BE2C (cell line): ENCODE results near the gene CNGB1.

Experiments
- DNase-seq: peaks from one replicate; pipeline ENCODE4 v3.0.0-alpha.2; 2020
- H3K27me3 ChIP-seq: fragments of 250-450 bp; sonication (Bioruptor Pico); 2 replicates; pipeline ENCODE4 v1.5.1; 2020; ENCODE audit warnings: mild to moderate bottlenecking
- H3K36me3 ChIP-seq: fragments of 250-450 bp; sonication (Bioruptor Pico); 2 replicates; pipeline ENCODE4 v1.5.1; 2020; ENCODE audit warnings: mild to moderate bottlenecking
- H3K4me1 ChIP-seq: fragments of 250-450 bp; sonication (Bioruptor Pico); 2 replicates; pipeline ENCODE4 v1.5.1; 2020
- H3K4me3 ChIP-seq: 2 replicates; pipeline ENCODE4 v1.5.1; 2011; ENCODE audit warnings: low read depth, low read length
- H3K9me3 ChIP-seq: fragments of 250-450 bp; sonication (Bioruptor Pico); 2 replicates; pipeline ENCODE4 v1.5.1; 2020
- TF ChIP-seq, protein P1 (sequence below): IDR thresholded peaks from 2 replicates; pipeline ENCODE4 v1.5.1; 2012; ENCODE audit warnings: mild to moderate bottlenecking, low read depth, low read length

Gene CNGB1

DNA sequence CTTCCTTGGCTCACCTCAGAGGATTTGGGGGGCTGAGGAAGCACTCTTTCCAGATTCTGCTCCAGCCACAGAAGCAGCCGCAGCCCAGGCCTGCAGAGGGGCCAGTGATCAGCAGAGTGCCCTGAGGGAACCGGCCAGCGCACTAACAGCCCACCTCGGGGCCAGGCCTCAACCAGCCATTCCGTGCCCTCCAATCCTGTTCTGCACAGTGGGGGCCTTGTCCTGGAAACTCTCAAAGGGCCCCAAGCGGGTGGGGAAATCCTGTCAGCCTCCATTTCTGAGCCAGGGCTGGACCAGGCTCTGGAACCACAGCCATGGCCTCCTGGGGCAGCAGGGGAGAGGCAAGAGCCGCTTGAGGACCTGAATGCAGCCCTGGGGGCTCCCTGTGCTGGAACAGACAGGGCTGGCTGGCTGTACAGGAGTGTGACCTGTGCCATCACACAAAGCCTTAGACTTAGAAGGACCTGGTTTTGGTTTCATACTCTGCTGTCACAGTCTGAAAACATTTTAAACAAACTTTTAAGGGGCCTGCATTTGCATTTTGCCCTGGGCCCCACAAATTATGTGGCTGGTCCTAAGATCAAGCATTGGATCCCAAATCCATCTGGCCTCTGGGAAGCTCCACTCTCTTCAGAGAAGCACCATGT lies 10.0 kb downstream of the CNGB1 start:
- H3K4me1 ChIP-seq, result no peaks in the 10 kb centered on the region
- TF ChIP-seq, protein P1, sequence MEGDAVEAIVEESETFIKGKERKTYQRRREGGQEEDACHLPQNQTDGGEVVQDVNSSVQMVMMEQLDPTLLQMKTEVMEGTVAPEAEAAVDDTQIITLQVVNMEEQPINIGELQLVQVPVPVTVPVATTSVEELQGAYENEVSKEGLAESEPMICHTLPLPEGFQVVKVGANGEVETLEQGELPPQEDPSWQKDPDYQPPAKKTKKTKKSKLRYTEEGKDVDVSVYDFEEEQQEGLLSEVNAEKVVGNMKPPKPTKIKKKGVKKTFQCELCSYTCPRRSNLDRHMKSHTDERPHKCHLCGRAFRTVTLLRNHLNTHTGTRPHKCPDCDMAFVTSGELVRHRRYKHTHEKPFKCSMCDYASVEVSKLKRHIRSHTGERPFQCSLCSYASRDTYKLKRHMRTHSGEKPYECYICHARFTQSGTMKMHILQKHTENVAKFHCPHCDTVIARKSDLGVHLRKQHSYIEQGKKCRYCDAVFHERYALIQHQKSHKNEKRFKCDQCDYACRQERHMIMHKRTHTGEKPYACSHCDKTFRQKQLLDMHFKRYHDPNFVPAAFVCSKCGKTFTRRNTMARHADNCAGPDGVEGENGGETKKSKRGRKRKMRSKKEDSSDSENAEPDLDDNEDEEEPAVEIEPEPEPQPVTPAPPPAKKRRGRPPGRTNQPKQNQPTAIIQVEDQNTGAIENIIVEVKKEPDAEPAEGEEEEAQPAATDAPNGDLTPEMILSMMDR, result no peak
- no peak overlapping the region for H3K4me3 ChIP-seq
- DNase-seq, result no peak
- no peaks in the 10 kb centered on the region for H3K36me3 ChIP-seq
- H3K9me3 ChIP-seq, result no peaks in the 10 kb centered on the region
- no peaks in the 10 kb centered on the region for H3K27me3 ChIP-seq

DNA sequence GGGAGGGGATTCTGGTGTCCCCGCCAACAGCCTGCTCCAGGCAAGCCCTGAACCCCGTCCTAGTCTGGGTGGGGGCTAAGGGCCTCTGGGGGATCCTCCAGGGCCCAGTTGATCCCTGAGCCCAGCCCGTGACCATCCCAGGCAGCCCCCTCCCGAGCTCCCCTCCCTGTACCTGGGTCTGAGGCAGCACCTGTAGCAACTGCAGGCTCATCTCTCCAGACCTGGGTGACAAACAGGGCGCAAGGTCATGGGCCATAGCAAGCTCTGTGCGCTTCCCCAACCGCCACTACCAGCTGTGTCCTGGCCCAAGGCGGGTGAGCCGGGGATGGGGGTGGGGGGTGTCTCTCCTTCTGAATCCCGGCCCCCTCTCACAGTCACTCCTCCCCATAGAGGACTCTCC lies 10.6 kb downstream of the CNGB1 start:
- TF ChIP-seq, protein P1, result no peak
- H3K36me3 ChIP-seq, result no peaks in the 10 kb centered on the region
- no peak for DNase-seq
- no peaks in the 10 kb centered on the region for H3K4me1 ChIP-seq
- no peak overlapping the region for H3K4me3 ChIP-seq
- no peaks in the 10 kb centered on the region for H3K9me3 ChIP-seq
- H3K27me3 ChIP-seq, result no peaks in the 10 kb centered on the region

DNA sequence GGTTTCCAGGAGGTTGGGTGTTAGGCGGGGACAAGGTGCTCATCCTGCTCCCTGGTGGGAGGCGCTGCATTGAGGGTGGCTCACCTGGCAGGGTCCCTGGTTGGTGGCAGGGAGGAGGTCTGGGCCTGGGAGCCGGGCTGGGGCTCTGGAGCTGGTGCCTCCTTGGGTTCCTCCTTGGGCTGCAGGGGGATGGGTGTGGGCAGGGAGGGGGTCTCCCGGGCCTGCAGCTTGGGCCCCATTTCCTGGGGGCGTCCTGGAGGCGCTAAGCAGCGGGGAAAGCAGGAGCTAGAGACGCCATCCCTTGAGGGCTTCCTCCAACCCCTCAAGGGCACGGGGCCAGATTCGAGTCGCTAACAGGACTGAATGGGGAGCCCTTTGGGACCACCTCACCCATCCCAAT lies 11.1 kb downstream of the CNGB1 start:
- H3K36me3 ChIP-seq, result no peaks in the 10 kb centered on the region
- TF ChIP-seq, protein P1, result no peak
- no peaks in the 10 kb centered on the region for H3K4me1 ChIP-seq
- H3K9me3 ChIP-seq, result no peaks in the 10 kb centered on the region
- no peaks in the 10 kb centered on the region for H3K27me3 ChIP-seq
- DNase-seq, result no peak
- no peak overlapping the region for H3K4me3 ChIP-seq

DNA sequence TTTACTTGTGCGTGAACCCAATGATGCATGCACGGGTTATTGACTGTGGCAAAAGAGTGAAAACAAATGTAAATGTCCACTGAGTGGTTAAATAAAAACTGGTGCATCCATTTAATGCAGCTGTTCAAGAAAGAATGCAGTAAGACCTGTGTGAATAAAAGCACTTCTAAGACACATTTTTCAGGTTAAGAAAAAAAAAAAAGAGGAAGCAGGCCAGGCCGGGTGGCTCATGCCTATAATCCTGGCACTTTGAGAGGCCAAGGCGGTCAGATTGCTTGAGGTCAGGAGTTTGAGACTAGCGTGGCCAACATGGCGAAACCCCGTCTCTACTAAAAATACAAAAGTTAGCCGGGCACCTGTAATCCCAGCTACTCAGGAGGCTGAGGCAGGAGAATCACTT lies 11.8 kb downstream of the CNGB1 start:
- H3K27me3 ChIP-seq, result no peaks in the 10 kb centered on the region
- H3K4me3 ChIP-seq, result no peak overlapping the region
- DNase-seq, result no peak
- H3K36me3 ChIP-seq, result no peaks in the 10 kb centered on the region
- TF ChIP-seq, protein P1, result no peak
- H3K4me1 ChIP-seq, result no peaks in the 10 kb centered on the region
- H3K9me3 ChIP-seq, result no peaks in the 10 kb centered on the region

DNA sequence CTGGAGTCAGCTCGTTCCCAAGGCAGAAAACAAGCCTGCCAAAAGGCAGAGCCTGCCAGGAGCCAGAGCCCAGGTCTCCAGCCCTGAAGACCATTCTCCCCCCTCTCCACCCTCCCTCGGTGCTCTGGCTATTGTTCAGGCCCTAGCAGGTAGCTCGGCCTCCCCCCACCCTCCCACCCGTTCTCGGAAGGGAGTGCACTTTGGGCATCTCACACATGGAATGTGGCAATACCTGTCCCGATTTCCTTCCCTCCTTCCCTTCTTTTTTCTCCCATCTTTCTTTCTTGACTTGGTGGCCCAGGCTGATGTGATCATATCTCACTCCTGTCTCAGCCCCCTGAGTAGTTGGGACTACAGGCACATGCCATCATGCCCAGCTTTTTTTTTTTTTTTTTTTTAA lies 12.4 kb downstream of the CNGB1 start:
- no peak for DNase-seq
- Histone ChIP-seq H3K4me3 (no peak overlapping the region), H3K27me3 (no peaks in the 10 kb centered on the region), H3K36me3 (no peaks in the 10 kb centered on the region), H3K4me1 (no peaks in the 10 kb centered on the region), H3K9me3 (no peaks in the 10 kb centered on the region)
- TF ChIP-seq, protein P1, result no peak

DNA sequence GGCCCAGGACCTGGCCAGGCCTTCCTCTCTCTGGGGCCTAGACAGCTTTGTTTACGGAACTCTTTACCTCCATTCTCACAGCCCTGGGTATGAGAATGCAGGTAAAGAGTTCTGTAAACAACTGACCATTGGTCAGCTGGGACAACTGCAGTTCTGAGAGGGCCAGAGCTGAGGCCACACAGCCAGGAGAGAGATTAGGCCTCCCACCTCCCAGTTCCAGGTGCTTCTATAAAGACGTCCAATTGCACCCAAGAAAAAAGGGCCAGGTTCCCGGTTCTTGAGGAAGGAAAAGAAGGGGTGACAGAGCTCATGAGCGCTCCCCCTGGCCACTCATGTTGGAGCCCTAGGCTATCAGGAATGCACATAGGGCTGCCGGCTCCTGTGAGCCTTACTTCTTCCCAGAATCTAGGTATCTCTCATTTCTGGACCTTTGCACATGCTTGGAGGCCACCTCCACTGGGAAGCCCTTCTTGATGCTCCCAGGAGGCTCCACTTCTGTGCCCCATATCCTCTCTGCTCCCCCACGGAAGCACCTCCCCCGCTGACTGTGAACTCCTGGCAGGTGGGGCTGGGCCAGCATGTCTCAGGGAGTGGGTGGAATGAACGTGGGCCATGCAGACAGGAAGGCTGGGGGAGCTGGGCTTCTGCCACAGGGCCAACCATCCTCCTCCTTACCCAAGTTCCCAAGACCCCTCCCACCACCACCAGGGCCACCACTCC lies 13.1 kb downstream of the CNGB1 start:
- H3K4me3 ChIP-seq, result no peak overlapping the region
- DNase-seq, result no peak
- TF ChIP-seq, protein P1, result no peak
- no peaks in the 10 kb centered on the region for H3K9me3 ChIP-seq
- no peaks in the 10 kb centered on the region for H3K27me3 ChIP-seq
- H3K36me3 ChIP-seq, result no peaks in the 10 kb centered on the region
- H3K4me1 ChIP-seq, result no peaks in the 10 kb centered on the region
